Smooth muscle cell (in vitro differentiated cells): ENCODE measurements around the gene PITPNM2. TPM values are rescaled to one million over a fixed set of nuclear protein-coding genes. Genes with fewer than 3 reads are reported as not detected.
A peak's percentile ranks its signal among the peaks of the same experiment; 100 is the strongest.

ENCODE experiments used
- DNase-seq: peaks from one replicate; lab custom pipeline; 2025; ENCODE audit not compliant: unreplicated experiment; lab: John Stamatoyannopoulos, UW
- H2AFZ ChIP-seq: fragments of 200-600 bp; sonication (generic); 2 replicates; pipeline ENCODE4 v1.6.0; 2016; ENCODE audit warnings: antibody characterized with exemption, low read depth, mild to moderate bottlenecking
- H3F3A ChIP-seq: fragments of 200-600 bp; sonication (generic); 2 replicates; pipeline ENCODE4 v1.6.0; 2017; ENCODE audit warnings: antibody characterized with exemption, low read depth
- H3K27ac ChIP-seq: fragments of 200-600 bp; sonication (generic); 2 replicates; pipeline ENCODE4 v1.5.1; 2016; ENCODE audit warnings: low read depth, mild to moderate bottlenecking
- H3K27me3 ChIP-seq: fragments of 200-600 bp; sonication (generic); 2 replicates; pipeline ENCODE4 v1.6.1; 2016; ENCODE audit warnings: low read depth, mild to moderate bottlenecking
- H3K36me3 ChIP-seq: fragments of 200-600 bp; sonication (generic); 2 replicates; pipeline ENCODE4 v1.5.1; 2016; ENCODE audit warnings: low read depth
- H3K4me1 ChIP-seq: fragments of 200-600 bp; sonication (generic); 2 replicates; pipeline ENCODE4 v1.5.1; 2016; ENCODE audit warnings: low read depth
- H3K4me2 ChIP-seq: fragments of 200-600 bp; sonication (generic); 2 replicates; pipeline ENCODE4 v1.6.0; 2016; ENCODE audit warnings: mild to moderate bottlenecking
- H3K4me3 ChIP-seq: fragments of 200-600 bp; sonication (generic); 2 replicates; pipeline ENCODE4 v1.5.1; 2016; ENCODE audit warnings: mild to moderate bottlenecking
- H3K79me2 ChIP-seq: fragments of 200-600 bp; sonication (generic); 2 replicates; pipeline ENCODE4 v1.6.0; 2016; ENCODE audit warnings: low read depth, mild to moderate bottlenecking
- H3K9ac ChIP-seq: fragments of 200-600 bp; sonication (generic); 2 replicates; pipeline ENCODE4 v1.6.0; 2016; ENCODE audit warnings: low read depth
- H3K9me3 ChIP-seq: fragments of 200-600 bp; sonication (generic); replicated peaks from 2 replicates; pipeline ENCODE4 v1.5.1; 2016; ENCODE audit warnings: low read depth
- H4K20me1 ChIP-seq: fragments of 200-600 bp; sonication (generic); 2 replicates; pipeline ENCODE4 v1.6.0; 2016; ENCODE audit warnings: low read depth
- WGBS: methylation state at CpG from one replicate; pipeline ENCODE4 v1.1.7; 2016; ENCODE audit warnings: low lambda C conversion rate; 5-methylcytosine and 5-hydroxymethylcytosine counted together
- polyA plus RNA-seq: library from polyadenylated mRNA; unstranded; fragments of >200 nt; fragmentation: Nextera tagmentation; extraction: Ambion mirVana; gene quantifications from 2 replicates; pipeline ENCODE4 v1.2.1, GENCODE V29; 2016
- total RNA-seq: library from RNA; depleted of rRNA; stranded (reverse); fragments of >200 nt; gene quantifications from 2 replicates; pipeline ENCODE4 v1.2.3, GENCODE V29; 2014
- TF ChIP-seq, protein P1 (sequence below): fragments of 200-600 bp; sonication (generic); IDR thresholded peaks from 2 replicates; pipeline ENCODE4 v1.5.1; 2017; ENCODE audit warnings: borderline replicate concordance, mild to moderate bottlenecking, antibody characterized with exemption; ENCODE audit not compliant: insufficient read depth, poor library complexity, severe bottlenecking

PITPNM2 gene
- total RNA-seq (1.3 TPM in 2 replicates), polyA plus RNA-seq (1.7 and 2.0 TPM in 2 replicates)

DNA sequence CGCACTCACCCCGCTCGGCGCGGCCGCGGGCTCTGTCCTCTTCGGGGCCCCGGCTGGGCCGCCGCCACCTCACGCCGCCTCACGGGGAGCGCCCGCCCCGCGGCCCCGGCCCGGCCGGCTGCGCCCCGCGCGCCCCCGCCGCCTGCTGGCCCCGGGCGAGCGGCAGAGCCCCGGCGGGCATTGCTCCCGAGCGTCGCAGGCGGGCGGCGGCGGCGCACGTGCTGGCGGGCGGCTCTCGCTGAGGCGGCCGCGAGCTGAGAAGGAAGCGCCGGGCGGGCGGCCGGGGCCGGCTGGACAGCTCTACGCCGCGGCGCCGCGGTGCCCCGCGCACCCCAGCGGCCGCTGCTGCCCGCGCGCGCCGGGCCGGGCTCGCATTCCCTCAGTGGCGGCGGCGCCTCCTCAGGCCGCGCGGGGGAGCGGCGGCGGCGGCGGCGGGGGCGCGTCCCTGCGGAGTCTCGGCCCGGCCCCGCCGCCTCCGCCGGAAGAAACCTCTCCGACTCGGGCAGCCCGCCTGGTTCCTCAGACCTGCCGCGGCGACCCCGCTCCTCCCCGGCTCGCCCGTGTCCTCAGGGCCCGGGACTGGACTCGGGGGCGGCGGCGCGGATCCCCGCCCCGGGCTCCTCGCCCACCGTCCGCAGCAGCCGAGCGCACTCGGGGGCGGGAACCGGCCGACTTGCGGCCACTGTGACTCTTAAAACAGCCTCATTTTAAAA, at the start of gene PITPNM2:
TSS of gene PITPNM2 (minus strand) at position 347 of the 713 bp plus-strand sequence. CDS start 116,500 bp downstream, outside the sequence.
- Histone ChIP-seq H3K27ac (no peak within 1 kb of the TSS), H3K9ac (peak within 1 kb of the TSS; percentile 52), H3K27me3 (no peaks in the 10 kb centered on the region), H3K79me2 (peaks cover 4% of the 10 kb centered on the region), H3K4me3 (peak within 1 kb of the TSS; percentile 90), H3F3A (peaks cover 20% of the 10 kb centered on the region), H2AFZ (peak within 1 kb of the TSS; percentile 91), H3K4me2 (peak within 1 kb of the TSS; percentile 99), H4K20me1 (peaks cover 5% of the 10 kb centered on the region), H3K36me3 (no peaks in the 10 kb centered on the region), H3K4me1 (no peaks in the 10 kb centered on the region), H3K9me3 (no peaks in the 10 kb centered on the region)
- TF ChIP-seq, protein P1, sequence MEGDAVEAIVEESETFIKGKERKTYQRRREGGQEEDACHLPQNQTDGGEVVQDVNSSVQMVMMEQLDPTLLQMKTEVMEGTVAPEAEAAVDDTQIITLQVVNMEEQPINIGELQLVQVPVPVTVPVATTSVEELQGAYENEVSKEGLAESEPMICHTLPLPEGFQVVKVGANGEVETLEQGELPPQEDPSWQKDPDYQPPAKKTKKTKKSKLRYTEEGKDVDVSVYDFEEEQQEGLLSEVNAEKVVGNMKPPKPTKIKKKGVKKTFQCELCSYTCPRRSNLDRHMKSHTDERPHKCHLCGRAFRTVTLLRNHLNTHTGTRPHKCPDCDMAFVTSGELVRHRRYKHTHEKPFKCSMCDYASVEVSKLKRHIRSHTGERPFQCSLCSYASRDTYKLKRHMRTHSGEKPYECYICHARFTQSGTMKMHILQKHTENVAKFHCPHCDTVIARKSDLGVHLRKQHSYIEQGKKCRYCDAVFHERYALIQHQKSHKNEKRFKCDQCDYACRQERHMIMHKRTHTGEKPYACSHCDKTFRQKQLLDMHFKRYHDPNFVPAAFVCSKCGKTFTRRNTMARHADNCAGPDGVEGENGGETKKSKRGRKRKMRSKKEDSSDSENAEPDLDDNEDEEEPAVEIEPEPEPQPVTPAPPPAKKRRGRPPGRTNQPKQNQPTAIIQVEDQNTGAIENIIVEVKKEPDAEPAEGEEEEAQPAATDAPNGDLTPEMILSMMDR = no peak
- WGBS = 1% methylated on average over 65 of the region's 119 CpGs
- no peak for DNase-seq

DNA sequence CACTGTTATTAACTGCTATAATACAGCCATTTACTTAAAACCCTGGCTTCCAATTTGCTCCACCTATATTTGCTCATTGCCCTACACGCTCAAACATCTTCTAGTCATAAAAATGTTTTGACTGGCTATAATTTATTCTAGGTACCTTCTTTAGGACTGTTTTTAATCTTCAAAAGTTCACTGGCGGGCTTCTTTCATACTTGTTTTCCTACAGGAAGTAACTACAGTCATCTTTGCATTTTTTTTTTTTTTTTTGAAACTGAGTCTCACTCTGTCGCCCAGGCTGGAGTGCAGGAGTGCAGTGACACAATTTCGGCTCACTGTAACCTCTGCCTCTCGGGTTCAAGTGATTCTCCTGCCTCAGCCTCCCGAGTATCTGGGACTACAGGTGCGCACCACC, 49.5 kb upstream of the PITPNM2 start:
- 97% methylated on average over 7 of the region's 7 CpGs for WGBS
- H3F3A ChIP-seq = no peaks in the 10 kb centered on the region

DNA sequence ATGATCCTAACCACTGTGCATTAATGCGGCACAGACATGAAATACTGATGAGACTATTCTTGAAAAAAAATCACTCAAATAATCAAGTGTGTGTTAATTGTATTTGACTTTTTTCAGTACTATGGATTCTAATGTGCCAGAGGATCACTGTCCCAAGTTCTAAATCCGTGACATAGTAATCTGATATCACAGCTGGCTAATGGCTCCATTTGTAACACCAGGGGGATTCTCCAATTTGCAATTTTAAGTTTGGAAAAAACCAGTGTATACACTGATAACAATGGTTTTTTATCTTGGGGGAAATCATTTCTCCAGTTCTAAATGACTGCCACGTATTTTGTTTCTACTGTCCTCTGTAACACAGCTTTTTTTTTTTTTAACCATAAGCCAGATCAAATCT, 49.0 kb upstream of the PITPNM2 start:
- H3K27me3 ChIP-seq = no peaks in the 10 kb centered on the region
- H3F3A ChIP-seq = no peaks in the 10 kb centered on the region
- H3K4me1 ChIP-seq = no peaks in the 10 kb centered on the region
- H3K4me3 ChIP-seq = no peak overlapping the region
- H2AFZ ChIP-seq = no peak overlapping the region
- no peak for DNase-seq
- WGBS = 96% methylated on average over 3 of the region's 3 CpGs
- no peak overlapping the region for H3K27ac ChIP-seq
- H3K4me2 ChIP-seq = no peak overlapping the region
- no peaks in the 10 kb centered on the region for H3K79me2 ChIP-seq
- TF ChIP-seq, protein P1 = no peak
- H3K9ac ChIP-seq = no peak overlapping the region
- H4K20me1 ChIP-seq = no peaks in the 10 kb centered on the region
- peaks cover 9% of the 10 kb centered on the region for H3K36me3 ChIP-seq
- H3K9me3 ChIP-seq = no peaks in the 10 kb centered on the region

More for the DNA sequence above, 49.5 kb upstream of the PITPNM2 start:
- no peak overlapping the region for H3K9ac ChIP-seq
- H3K36me3 ChIP-seq = peaks cover 9% of the 10 kb centered on the region
- H3K27ac ChIP-seq = no peak overlapping the region
- H2AFZ ChIP-seq = no peak overlapping the region
- H3K4me1 ChIP-seq = no peaks in the 10 kb centered on the region
- no peaks in the 10 kb centered on the region for H4K20me1 ChIP-seq
- DNase-seq = no peak
- no peak overlapping the region for H3K4me2 ChIP-seq
- H3K79me2 ChIP-seq = no peaks in the 10 kb centered on the region
- H3K9me3 ChIP-seq = no peaks in the 10 kb centered on the region
- TF ChIP-seq, protein P1 = no peak
- H3K4me3 ChIP-seq = no peak overlapping the region
- H3K27me3 ChIP-seq = no peaks in the 10 kb centered on the region

DNA sequence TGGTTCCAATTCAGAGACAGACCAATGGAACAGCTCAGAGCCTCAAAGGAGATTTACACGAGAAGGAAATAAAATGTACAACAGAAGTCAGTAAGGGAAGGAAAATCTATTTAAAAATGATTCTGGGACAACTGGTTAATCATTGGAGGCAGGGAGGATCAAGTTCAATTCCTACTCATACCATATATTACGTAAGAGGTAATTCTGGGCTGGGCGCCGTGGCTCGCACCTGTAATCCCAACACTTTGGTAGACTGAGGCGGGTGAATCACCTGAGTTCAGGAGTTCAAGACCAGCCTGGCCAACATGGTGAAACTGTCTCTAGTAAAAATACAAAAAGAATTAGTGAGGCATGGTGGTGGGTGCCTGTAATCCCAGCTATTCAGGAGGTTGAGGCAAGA, 36.7 kb upstream of the PITPNM2 start:
- H3K79me2 ChIP-seq = no peaks in the 10 kb centered on the region
- H3K27ac ChIP-seq = no peak overlapping the region
- no peaks in the 10 kb centered on the region for H3F3A ChIP-seq
- 98% methylated on average over 6 of the region's 6 CpGs for WGBS
- H4K20me1 ChIP-seq = no peaks in the 10 kb centered on the region
- no peaks in the 10 kb centered on the region for H3K9me3 ChIP-seq
- no peak for DNase-seq
- no peaks in the 10 kb centered on the region for H3K36me3 ChIP-seq
- H3K4me3 ChIP-seq = no peak overlapping the region
- no peak overlapping the region for H3K9ac ChIP-seq
- H3K4me2 ChIP-seq = no peak overlapping the region
- H2AFZ ChIP-seq = no peak overlapping the region
- no peaks in the 10 kb centered on the region for H3K4me1 ChIP-seq
- TF ChIP-seq, protein P1 = no peak
- H3K27me3 ChIP-seq = no peaks in the 10 kb centered on the region
